HUES64 (cell line): ENCODE measurements around the gene AMN1. TPM values are rescaled to one million over a fixed set of nuclear protein-coding genes. Genes with fewer than 3 reads are reported as not detected.
"Not testable (repeated sequence)": the region's sequence is repeated elsewhere in the genome, so short reads cannot be mapped to it uniquely, and the experiment has no call there.

Experiments used
- H3K27ac ChIP-seq: 2 replicates; pipeline ENCODE4 v1.7.0; 2013; ENCODE audit warnings: low read depth, low read length, inconsistent platforms
- H3K27me3 ChIP-seq: 2 replicates; pipeline ENCODE4 v1.6.1; 2013; ENCODE audit warnings: mild to moderate bottlenecking, low read length; ENCODE audit not compliant: insufficient read depth
- H3K36me3 ChIP-seq: 2 replicates; pipeline ENCODE4 v1.6.1; 2013; ENCODE audit warnings: mild to moderate bottlenecking, low read length; ENCODE audit not compliant: insufficient read depth
- H3K4me1 ChIP-seq: 2 replicates; pipeline ENCODE4 v1.6.1; 2013; ENCODE audit warnings: mild to moderate bottlenecking, low read length, moderate library complexity; ENCODE audit not compliant: insufficient read depth
- H3K4me3 ChIP-seq: 2 replicates; pipeline ENCODE4 v1.5.1; 2013; ENCODE audit warnings: mild to moderate bottlenecking, low read length, moderate library complexity
- H3K9ac ChIP-seq: 2 replicates; pipeline ENCODE4 v1.6.1; 2013; ENCODE audit warnings: mild to moderate bottlenecking, low read depth, low read length
- H3K9me3 ChIP-seq: 2 replicates; pipeline ENCODE4 v1.6.1; 2013; ENCODE audit warnings: low read depth, low read length; ENCODE audit not compliant: insufficient read depth
- WGBS: fragments of 150-250, 120-280 bp; methylation state at CpG from one replicate; pipeline ENCODE4 v1.1.7; 2013; ENCODE audit warnings: missing lambda C conversion rate; 5-methylcytosine and 5-hydroxymethylcytosine counted together
- polyA plus RNA-seq, 2 experiments: library from polyadenylated mRNA; stranded (reverse); fragments of 50-300 nt; gene quantifications; one replicate each; pipeline ENCODE4 v1.2.3, GENCODE V29; 2013

The AMN1 gene
- polyA plus RNA-seq (2013, experiment 1 of 2) = 9.6 TPM
- 11.0 TPM for polyA plus RNA-seq (2013, experiment 2 of 2)

DNA sequence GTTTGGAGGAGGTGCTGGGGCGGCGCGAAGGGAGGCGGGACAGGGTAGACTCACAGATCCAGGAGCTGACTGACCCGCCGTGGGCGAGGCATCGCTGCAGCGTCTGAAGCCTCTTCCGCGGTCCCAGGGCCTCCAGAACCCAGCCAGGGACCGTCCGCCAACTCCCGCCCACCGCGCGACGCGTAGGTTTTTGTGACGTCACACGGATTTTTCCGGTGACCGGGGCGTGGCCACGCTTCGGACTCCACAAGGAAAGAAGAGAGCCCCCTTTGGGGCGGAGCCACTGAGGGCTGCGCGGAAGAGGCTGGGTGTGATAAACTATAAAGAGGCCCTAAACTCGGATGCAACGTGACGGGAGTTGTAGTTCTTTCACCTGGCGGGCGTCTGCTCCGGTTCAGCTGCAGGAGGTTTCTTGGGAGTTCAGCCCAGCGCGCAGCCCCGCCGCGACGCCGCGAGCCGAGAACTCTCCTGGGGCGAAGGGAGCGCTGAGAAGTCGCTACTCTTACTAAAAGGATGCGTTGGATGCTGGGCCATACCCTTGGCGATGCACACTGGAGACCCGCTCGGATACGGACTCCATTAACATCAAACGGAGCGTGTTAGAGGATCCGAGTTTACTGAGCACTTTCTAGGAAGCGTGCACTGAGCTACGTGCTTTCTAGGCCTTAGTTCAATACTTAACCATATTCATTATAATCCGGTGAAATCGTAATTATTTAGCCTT, at the start of gene AMN1:
Gene AMN1, minus strand, starts transcription at position 105 of the 724 bp plus-strand sequence. Its CDS starts 13 bp downstream, at position 92.
- H3K4me1 ChIP-seq = peaks cover 18% of the 10 kb centered on the region
- WGBS = 1% methylated on average over 58 of the region's 59 CpGs
- H3K27ac ChIP-seq = peak within 1 kb of the TSS; percentile 75; the same call in 1 of the 2 replicates
- H3K9me3 ChIP-seq = no peaks in the 10 kb centered on the region
- peak within 1 kb of the TSS; percentile 83 for H3K4me3 ChIP-seq
- no peaks in the 10 kb centered on the region for H3K36me3 ChIP-seq
- peak within 1 kb of the TSS; percentile 77 for H3K9ac ChIP-seq
- H3K27me3 ChIP-seq = no peaks in the 10 kb centered on the region

DNA sequence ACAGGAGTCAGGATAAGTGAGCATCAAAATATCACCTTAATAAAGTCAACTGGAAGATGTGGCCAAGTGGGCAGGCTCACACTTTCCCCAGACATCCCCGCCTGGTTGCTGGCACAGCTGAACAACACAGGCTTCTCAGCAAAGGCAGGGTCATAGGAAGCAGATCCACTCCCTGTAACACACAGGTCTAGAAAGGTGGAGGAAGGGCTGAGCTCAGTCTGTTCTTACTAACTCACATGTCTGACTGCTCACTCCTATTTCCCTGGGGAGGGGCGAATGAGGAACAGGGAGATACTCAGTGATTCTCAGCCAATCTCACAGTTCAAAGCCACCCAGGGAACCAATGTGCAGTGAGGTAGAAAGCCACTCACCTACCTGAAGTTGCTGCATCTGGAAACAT, 45.0 kb upstream of the AMN1 start:
- Histone ChIP-seq H3K27me3 (no peaks in the 10 kb centered on the region), H3K36me3 (no peaks in the 10 kb centered on the region), H3K27ac (no peak overlapping the region), H3K9me3 (0 out of 2 replicates have a peak, but pooled peaks cover 2% of the 10 kb centered on the region), H3K4me3 (no peak overlapping the region), H3K4me1 (no peaks in the 10 kb centered on the region; the same call in 1 of the 2 replicates), H3K9ac (no peak overlapping the region)
- WGBS = 93% methylated on average over 2 of the region's 2 CpGs

DNA sequence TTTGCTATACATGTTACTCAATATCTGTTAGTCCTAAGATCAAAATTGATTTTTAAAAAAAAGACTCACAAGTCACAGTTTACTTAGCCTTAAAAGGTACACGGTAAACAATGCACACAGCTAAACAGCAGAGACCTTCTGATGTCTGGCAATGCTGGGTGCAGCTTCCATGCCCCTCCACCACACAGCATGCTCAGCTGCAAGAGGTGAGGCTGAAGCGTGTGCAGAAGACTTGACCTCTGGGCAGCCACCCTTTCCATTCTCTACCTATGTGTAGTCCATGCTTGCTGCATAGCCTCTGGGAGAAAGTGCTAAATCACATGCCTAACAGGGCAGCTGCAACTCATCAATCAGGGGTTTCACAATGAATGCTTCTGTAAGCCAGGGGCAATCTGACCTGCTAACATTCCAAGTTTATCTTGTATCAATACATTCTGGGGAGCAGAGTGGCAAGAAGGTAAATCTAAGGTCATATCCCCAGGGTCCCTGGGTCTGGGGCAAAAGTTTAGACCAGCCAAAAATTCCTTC, 44.5 kb upstream of the AMN1 start:
- no peak overlapping the region for H3K9ac ChIP-seq

DNA sequence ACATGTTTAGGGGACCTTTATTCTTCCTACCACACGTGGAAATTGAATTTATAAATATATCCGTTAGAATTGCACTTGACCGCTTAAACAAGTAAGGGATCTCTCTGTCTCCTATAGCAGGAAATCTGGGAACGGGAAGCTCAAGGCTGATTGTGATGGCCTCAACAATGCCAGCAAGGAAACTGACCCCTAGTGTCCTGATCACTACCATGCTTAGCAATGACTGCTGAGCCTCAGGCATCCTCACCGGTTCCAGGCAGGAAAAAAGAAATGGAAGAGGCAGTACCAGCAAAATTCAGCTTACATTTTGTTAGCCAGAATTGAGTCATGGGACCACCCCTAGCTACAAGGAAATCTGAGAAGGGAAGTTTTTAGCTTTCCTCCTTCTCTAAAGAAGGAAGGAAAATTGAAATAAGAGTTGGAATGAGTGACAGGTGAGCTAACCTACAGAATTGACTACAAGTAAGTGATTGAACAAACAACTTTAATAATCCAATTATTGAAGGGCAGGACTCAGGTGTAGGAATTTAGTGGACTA, 43.9 kb upstream of the AMN1 start:
- no peaks in the 10 kb centered on the region; the same call in 1 of the 2 replicates for H3K4me1 ChIP-seq
- H3K9ac ChIP-seq = no peak overlapping the region
- H3K36me3 ChIP-seq = no peaks in the 10 kb centered on the region
- WGBS = 85% methylated on average over 5 of the region's 5 CpGs
- no peaks in the 10 kb centered on the region for H3K27me3 ChIP-seq
- H3K9me3 ChIP-seq = 0 out of 2 replicates have a peak, but pooled peaks cover 2% of the 10 kb centered on the region
- H3K4me3 ChIP-seq = no peak overlapping the region
- H3K27ac ChIP-seq = no peak overlapping the region

More for the DNA sequence above, 44.5 kb upstream of the AMN1 start:
- H3K27me3 ChIP-seq = no peaks in the 10 kb centered on the region
- WGBS = 88% methylated on average over 2 of the region's 2 CpGs
- H3K4me3 ChIP-seq = no peak overlapping the region
- H3K4me1 ChIP-seq = no peaks in the 10 kb centered on the region; the same call in 1 of the 2 replicates
- H3K27ac ChIP-seq = no peak overlapping the region
- 0 out of 2 replicates have a peak, but pooled peaks cover 2% of the 10 kb centered on the region for H3K9me3 ChIP-seq
- no peaks in the 10 kb centered on the region for H3K36me3 ChIP-seq

DNA sequence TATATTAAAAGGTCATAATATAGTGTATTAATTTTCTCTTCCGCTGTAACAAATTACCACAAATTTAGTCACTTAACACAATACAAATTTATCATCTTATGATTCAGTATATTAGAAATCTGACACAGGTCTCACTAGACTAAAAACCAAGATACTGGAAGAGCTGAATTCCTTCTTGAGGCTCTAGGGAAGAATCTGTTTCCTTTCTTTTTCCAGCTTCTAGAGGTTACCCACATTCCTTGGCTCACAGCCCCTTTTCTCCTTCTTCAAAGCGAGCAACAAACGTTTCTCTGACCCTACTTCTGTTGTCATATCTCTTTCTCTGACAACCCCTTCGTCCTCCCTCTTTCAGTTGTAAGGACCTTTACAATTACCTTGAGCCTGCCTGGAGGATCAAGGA, 43.4 kb upstream of the AMN1 start:
- Histone ChIP-seq H3K27me3 (no peaks in the 10 kb centered on the region), H3K4me3 (no peak overlapping the region), H3K27ac (no peak overlapping the region), H3K9ac (no peak overlapping the region), H3K36me3 (no peaks in the 10 kb centered on the region), H3K4me1 (no peaks in the 10 kb centered on the region; the same call in 1 of the 2 replicates), H3K9me3 (0 out of 2 replicates have a peak, but pooled peaks cover 2% of the 10 kb centered on the region)
- 92% methylated on average over 3 of the region's 4 CpGs for WGBS

DNA sequence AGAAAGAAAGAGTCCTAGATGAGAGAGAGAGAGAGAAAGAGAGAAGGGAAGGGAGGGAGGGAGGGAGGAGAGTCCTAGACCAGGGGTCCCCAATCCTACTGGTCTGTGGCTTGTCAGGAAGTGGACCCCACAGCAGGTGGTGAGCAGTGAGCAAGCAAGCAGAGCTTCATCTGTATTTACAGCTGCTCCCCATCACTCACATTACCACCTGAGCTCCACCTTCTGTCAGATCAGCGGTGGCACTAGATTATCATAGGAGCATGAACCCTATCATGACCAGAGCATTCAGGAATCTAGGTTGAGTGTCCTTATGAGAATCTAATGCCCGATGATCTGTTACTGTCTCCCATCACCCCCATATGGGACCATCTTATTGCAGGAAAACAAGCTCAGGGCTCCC, 39.2 kb upstream of the AMN1 start:
- WGBS = 92% methylated on average over 2 of the region's 2 CpGs
- Histone ChIP-seq H3K27me3 (no peaks in the 10 kb centered on the region), H3K9ac (no peak overlapping the region), H3K4me1 (no peaks in the 10 kb centered on the region; the same call in 1 of the 2 replicates), H3K4me3 (no peak overlapping the region), H3K9me3 (0 out of 2 replicates have a peak, but pooled peaks cover 2% of the 10 kb centered on the region), H3K36me3 (no peaks in the 10 kb centered on the region), H3K27ac (no peak overlapping the region)

DNA sequence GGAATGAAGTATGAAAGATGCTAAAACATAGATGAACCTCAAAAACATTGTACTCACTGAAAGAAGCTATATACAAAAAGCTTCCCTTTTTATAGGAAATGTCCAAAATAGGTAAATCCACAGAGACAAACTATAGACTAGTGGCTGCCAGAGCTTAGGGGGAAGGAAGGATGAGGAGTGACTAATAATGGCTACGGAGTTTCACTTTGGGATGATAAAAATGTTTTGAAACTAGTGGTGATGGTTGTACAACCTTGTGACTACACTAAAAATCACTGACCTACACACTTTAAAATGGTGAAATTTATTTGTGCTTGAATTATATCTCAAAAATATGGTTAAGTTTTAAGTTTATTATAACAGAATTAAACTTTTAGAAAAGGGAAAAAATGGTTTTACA, 37.1 kb upstream of the AMN1 start:
- no peak overlapping the region for H3K27ac ChIP-seq
- peaks cover 4% of the 10 kb centered on the region; the same call in 1 of the 2 replicates for H3K9me3 ChIP-seq
- no peaks in the 10 kb centered on the region for H3K4me1 ChIP-seq
- H3K9ac ChIP-seq = no peak overlapping the region
- H3K27me3 ChIP-seq = no peaks in the 10 kb centered on the region
- no peaks in the 10 kb centered on the region for H3K36me3 ChIP-seq
- no CpG with 5 or more reads among the region's 1 CpG for WGBS
- no peak overlapping the region for H3K4me3 ChIP-seq

DNA sequence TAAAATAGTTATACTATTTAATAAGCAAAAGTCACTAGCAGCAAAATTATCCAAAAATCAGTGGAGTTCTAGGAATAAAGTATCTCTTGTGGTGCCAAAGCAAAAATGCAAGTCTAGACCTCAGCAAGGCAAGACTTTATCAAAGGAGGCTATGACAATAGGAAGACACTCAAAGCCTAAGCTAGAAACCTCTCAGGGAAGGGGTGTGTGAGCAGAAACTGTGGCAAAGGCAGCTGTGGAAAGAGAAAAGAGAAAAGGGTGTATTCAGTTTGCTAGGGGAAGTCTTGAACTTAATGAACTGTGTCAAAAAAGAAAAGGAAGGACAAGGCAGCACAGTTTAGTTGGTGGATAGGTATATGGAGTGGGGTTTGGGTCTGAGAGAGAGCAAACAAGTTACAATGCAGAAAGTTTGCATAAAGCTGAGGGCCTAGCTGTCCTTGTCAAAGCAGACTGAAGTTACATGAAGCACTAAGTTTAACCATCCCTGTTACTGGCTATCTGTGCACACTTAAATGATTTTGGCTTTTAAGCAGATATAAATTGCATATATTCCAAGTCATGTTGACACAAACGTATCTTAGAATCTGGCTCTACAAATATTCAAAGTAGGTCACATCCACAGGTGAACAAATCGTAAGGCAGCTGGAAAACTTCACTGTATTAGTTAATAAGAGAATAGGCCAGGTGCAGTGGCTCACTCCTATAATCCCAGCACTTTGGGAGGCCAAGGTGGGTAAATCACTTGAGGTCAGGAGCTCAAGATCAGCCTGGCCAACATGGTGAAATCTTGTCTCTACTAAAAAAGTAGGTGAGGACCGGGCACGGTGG, 31.0 kb upstream of the AMN1 start:
- 93% methylated on average over 4 of the region's 4 CpGs for WGBS
- Histone ChIP-seq H3K27ac (no peak overlapping the region), H3K27me3 (no peaks in the 10 kb centered on the region), H3K9ac (no peak overlapping the region), H3K36me3 (no peaks in the 10 kb centered on the region), H3K9me3 (peaks cover 4% of the 10 kb centered on the region; the same call in 1 of the 2 replicates), H3K4me3 (no peak overlapping the region), H3K4me1 (peaks cover 7% of the 10 kb centered on the region; the same call in 1 of the 2 replicates)

DNA sequence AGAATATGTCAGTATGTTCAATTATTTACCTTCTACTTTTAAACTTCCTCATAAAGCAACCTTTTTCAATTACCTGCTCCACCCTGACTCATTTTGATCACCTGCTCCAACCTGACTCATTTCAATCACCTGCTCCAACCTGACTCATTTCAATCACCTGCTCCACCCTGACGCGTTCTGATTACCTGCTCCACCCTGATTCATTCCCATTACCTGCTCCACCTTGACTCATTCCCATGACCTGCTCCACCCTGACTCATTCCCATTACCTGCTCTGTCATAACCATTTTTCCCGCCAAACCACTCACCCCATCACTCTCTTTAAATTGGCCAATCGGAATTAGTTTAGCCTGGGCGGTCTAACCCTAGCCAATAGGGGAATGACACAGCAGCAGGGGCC, 29.5 kb upstream of the AMN1 start:
- H3K9ac ChIP-seq, H3K9me3 ChIP-seq, H3K27me3 ChIP-seq, H3K4me3 ChIP-seq, H3K36me3 ChIP-seq, H3K27ac ChIP-seq, H3K4me1 ChIP-seq: not testable (repeated sequence)
- 96% methylated on average over 5 of the region's 5 CpGs for WGBS

DNA sequence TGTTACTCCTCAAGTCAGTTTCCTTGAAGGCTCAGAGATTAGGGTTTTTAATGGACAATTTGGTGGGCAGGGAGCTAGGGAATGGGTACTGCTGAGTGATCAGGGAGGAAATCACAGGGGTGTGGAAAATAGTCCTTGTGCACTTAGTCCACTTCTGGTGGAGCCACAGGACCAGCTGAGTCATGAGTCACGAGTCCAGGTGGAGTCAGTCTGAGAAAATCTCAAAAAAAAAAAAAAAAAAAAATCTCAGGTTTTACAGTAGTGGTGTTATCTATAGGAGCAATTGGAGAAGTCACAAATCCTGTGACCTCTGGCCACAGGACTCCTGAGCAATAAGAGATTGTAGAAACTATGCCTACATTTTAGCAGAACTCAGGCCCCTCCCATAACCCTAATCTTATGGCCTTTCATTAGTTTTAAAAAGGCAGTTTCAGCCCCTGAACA, 28.2 kb upstream of the AMN1 start:
- Histone ChIP-seq H3K9me3 (no peaks in the 10 kb centered on the region), H3K27me3 (no peaks in the 10 kb centered on the region), H3K9ac (no peak overlapping the region), H3K4me1 (peaks cover 7% of the 10 kb centered on the region; the same call in 1 of the 2 replicates), H3K36me3 (no peaks in the 10 kb centered on the region), H3K4me3 (no peak overlapping the region), H3K27ac (no peak overlapping the region)
- 78% methylated on average over 1 of the region's 1 CpG for WGBS
